HCT116 (cell line): Measurements from ENCODE around the gene BRSK2. TPM values are rescaled to one million over a fixed set of nuclear protein-coding genes. Genes with fewer than 3 reads are reported as not detected.

Source experiments
- ATAC-seq: fragments of 200-7000 bp; cut with Tn5 transposase; 2 replicates; pipeline ENCODE4 v1.9.1; 2020; ENCODE audit warnings: mild to moderate bottlenecking, moderate library complexity
- BruUV-seq: library from RNA; stranded (reverse); fragments of 400-500 nt; replicated peaks from 2 replicates; lab custom pipeline; 2021; lab: Mats Ljungman, UMichigan
- CTCF ChIA-PET: fragments of 300-600 bp; sonication (Branson Sonifier 250); formaldehyde crosslinking; loops from one replicate; lab custom pipeline; 2021; ENCODE audit warnings: antibody characterized with exemption; lab: Charles Lee
- POLR2A ChIA-PET: fragments of 300-600, 350-600 bp; sonication (Branson Sonifier 250); formaldehyde crosslinking; loops from one replicate; lab custom pipeline; 2021; ENCODE audit warnings: antibody characterized with exemption; lab: Charles Lee
- RAD21 ChIA-PET, 2 experiments: fragments of 300-600 bp; sonication (Branson Sonifier 250); formaldehyde crosslinking; loops; one replicate each; lab custom pipeline; 2023; ENCODE audit warnings: low total read pairs in 2 of 2; ENCODE audit not compliant: uncharacterized antibody in 2 of 2, unreplicated experiment in 2 of 2, low non-redundant PET in 1 of 2; lab: Charles Lee
- DNase-seq: peaks from one replicate; pipeline ENCODE4 v3.0.0-alpha.2; 2010; ENCODE audit warnings: low read depth, low spot score
- H2AFZ ChIP-seq: fragments of 200-600 bp; shearing (Covaris generic), sonication (generic); 2 replicates; pipeline ENCODE4 v1.6.1; 2017; ENCODE audit warnings: low read depth, mixed run types, mixed read lengths, antibody characterized with exemption, low read length; ENCODE audit not compliant: poor library complexity, severe bottlenecking
- H3K27ac ChIP-seq: 2 replicates; pipeline ENCODE4 v1.5.1; 2012; ENCODE audit warnings: low read depth, low read length
- H3K27me3 ChIP-seq: fragments of 200-600 bp; sonication (generic); 2 replicates; pipeline ENCODE4 v1.6.1; 2016; ENCODE audit warnings: mixed run types, low read length, mixed read lengths; ENCODE audit not compliant: insufficient read depth
- H3K36me3 ChIP-seq, 2 experiments: fragments of 200-500 bp in 1 of 2; fragments of 200-600 bp in 1 of 2; sonication (Bioruptor generic) in 1 of 2; sonication (generic) in 1 of 2; 2 replicates each; pipeline versions ENCODE4 v1.5.1 to v1.6.1; 2014 to 2016; ENCODE audit warnings: low read length in 2 of 2, inconsistent platforms in 1 of 2, mixed read lengths in 1 of 2, mixed run types in 1 of 2; ENCODE audit not compliant: insufficient read depth in 2 of 2, control insufficient read depth in 1 of 2
- H3K4me1 ChIP-seq, 2 experiments: fragments of 200-600 bp in 1 of 2; sonication (generic) in 1 of 2; 2 replicates each; pipeline versions ENCODE4 v1.5.1 to v1.6.1; 2012 to 2017; ENCODE audit warnings: low read length in 2 of 2, inconsistent platforms in 1 of 2, mild to moderate bottlenecking in 1 of 2, mixed read lengths in 1 of 2, mixed run types in 1 of 2, moderate library complexity in 1 of 2; ENCODE audit not compliant: insufficient read depth in 2 of 2, control insufficient read depth in 1 of 2
- H3K4me2 ChIP-seq: fragments of 200-600 bp; sonication (generic); 2 replicates; pipeline ENCODE4 v1.6.1; 2017; ENCODE audit warnings: mixed run types, low read length, mixed read lengths
- H3K4me3 ChIP-seq, 2 experiments: fragments of 200-600 bp in 1 of 2; sonication (generic) in 1 of 2; replicated peaks in 1 of 2; 2 replicates each; pipeline ENCODE4 v1.5.1; 2011 to 2016; ENCODE audit warnings: low read length in 2 of 2, control low read depth in 1 of 2, low read depth in 1 of 2, mild to moderate bottlenecking in 1 of 2, mixed read lengths in 1 of 2, mixed run types in 1 of 2
- H3K79me2 ChIP-seq: fragments of 200-600 bp; sonication (generic); 2 replicates; pipeline ENCODE4 v1.6.1; 2017; ENCODE audit warnings: mild to moderate bottlenecking, mixed run types, low read length, moderate library complexity, mixed read lengths; ENCODE audit not compliant: insufficient read depth
- H3K9ac ChIP-seq: fragments of 200-600 bp; sonication (generic); 2 replicates; pipeline ENCODE4 v1.6.1; 2016; ENCODE audit warnings: low read length, mixed read lengths
- H3K9me2 ChIP-seq: fragments of 200-600 bp; sonication (generic), shearing (Covaris generic); 2 replicates; pipeline ENCODE4 v1.6.1; 2017; ENCODE audit warnings: mixed run types, mild to moderate bottlenecking, moderate library complexity; ENCODE audit not compliant: insufficient read depth
- H3K9me3 ChIP-seq, 2 experiments: fragments of 200-500 bp in 1 of 2; fragments of 200-600 bp in 1 of 2; sonication (Bioruptor generic) in 1 of 2; sonication (generic) in 1 of 2; 2 replicates each; pipeline ENCODE4 v1.6.1; 2014 to 2017; ENCODE audit warnings: low read length in 2 of 2, mixed read lengths in 2 of 2, inconsistent platforms in 1 of 2, low read depth in 1 of 2, mild to moderate bottlenecking in 1 of 2, mixed run types in 1 of 2, moderate library complexity in 1 of 2; ENCODE audit not compliant: control insufficient read depth in 1 of 2, insufficient read depth in 1 of 2
- H4K20me1 ChIP-seq: fragments of 200-600 bp; sonication (generic), shearing (Covaris generic); 2 replicates; pipeline ENCODE4 v1.6.1; 2017; ENCODE audit warnings: mixed run types, mild to moderate bottlenecking, moderate library complexity; ENCODE audit not compliant: insufficient read depth
- CEBPB ChIP-seq: IDR thresholded peaks from 2 replicates; pipeline ENCODE4 v1.6.1; 2012; ENCODE audit warnings: low read depth
- EZH2 ChIP-seq: fragments of 200-600 bp; sonication (generic); IDR thresholded peaks from 2 replicates; pipeline ENCODE4 v1.6.1; 2017; ENCODE audit warnings: antibody characterized with exemption, mixed run types
- FOSL1 ChIP-seq: IDR thresholded peaks from 2 replicates; pipeline ENCODE4 v1.6.1; 2012; ENCODE audit warnings: low read depth
- JUND ChIP-seq: IDR thresholded peaks from 2 replicates; pipeline ENCODE4 v1.6.1; 2012
- POLR2A ChIP-seq: IDR thresholded peaks from 2 replicates; pipeline ENCODE4 v1.7.0; 2011; ENCODE audit warnings: borderline replicate concordance; ENCODE audit not compliant: insufficient read depth, insufficient read length; ENCODE audit errors: extremely low read depth
- POLR2AphosphoS5 ChIP-seq: IDR thresholded peaks from 2 replicates; pipeline ENCODE4 v1.6.1; 2011; ENCODE audit warnings: mild to moderate bottlenecking, low read depth, low read length, moderate library complexity
- SRF ChIP-seq: IDR thresholded peaks from 2 replicates; pipeline ENCODE4 v1.6.1; 2012; ENCODE audit warnings: low read depth
- ZFX ChIP-seq: fragments of 450-650 bp; IDR thresholded peaks from 2 replicates; pipeline ENCODE4 v1.6.1; 2017
- intact Hi-C: fragments of 100-400 bp; cut with micrococcal nuclease; formaldehyde crosslinking; loops from 2 replicates; pipeline ENCODE4 v1.10.0; 2022
- total RNA-seq: library from RNA; stranded (reverse); gene quantifications from one replicate; pipeline ENCODE4 v1.2.1, GENCODE V29; 2021; ENCODE audit not compliant: unreplicated experiment
- TF ChIP-seq, protein P1 (sequence below): IDR thresholded peaks from 2 replicates; pipeline ENCODE4 v1.6.1; 2011; ENCODE audit warnings: mild to moderate bottlenecking, low read length, moderate library complexity; ENCODE audit not compliant: insufficient replicate concordance; ENCODE audit errors: extremely low read depth

The BRSK2 gene
- total RNA-seq, 1 experiment from 2014 or later, result 14.0 TPM

DNA sequence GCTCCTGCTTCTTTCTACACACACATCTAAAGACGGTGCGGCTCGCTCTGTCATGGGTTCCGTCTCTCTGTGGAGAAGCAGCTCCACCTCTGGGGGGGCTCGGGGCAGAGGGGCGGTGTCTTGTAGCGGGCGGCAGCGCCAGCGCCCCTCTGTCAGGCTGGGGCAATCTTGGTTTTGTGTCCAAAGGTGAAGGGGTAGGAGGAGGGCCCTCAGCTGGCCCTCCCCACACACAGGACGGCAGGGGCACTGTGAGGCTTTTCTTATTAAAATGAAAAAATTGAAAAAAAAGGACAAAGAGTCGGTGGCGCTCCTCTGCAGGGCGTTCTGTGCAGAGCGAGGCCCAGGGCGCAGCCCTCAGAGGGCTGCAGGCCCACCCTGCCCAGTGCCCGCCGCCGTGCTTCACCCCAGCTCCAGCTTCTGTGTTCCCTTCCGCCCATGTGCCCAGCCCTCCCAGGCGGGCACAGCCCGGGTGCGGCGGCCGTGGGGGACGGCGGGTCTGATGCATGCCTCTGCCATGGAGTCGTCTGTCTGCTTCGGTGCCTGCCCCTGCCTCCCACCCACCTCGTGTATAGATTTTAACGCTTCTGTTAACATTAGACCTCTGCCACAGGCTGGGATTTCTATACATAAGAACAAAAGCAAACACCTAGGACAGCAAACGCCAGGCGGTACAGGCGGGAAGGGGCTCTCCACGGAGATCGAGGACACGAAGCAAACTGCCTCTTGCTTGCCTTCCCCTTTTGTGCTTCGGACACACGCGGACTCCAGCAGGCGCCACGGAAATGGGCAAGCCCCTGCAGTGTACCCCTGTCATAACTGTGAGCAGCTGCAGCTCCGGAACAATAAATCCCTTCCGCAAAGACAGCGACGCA, 72.3 kb downstream of the BRSK2 start:
- CTCF ChIA-PET, result interaction anchor here (0.7 kb wide), 1 partner anchor 319 kb away, joined by 3 read pairs; no protein-coding TSS in a partner anchor
- no peak for DNase-seq

DNA sequence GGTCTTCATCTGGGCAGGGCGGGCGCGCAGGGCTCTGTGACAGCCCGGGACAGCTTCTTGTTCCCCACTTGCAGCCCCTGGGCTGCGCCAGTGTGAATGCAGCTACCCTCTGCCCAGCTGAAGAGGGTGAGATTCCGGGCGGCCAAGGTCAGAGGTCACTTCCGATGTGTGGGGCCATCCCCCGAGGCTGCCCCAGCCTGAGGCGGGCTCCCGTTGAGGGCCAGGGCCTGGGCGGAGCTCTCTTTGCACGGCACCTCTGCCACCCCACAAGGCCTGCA, 72.9 kb downstream of the BRSK2 start:
- Histone ChIP-seq H3K27ac (no peak overlapping the region), H3K9ac (no peak overlapping the region), H3K79me2 (no peaks in the 10 kb centered on the region), H2AFZ (no peak overlapping the region), H3K4me2 (no peak overlapping the region), H3K4me3 (no peak overlapping the region), H4K20me1 (no peaks in the 10 kb centered on the region), H3K36me3 (no peaks in the 10 kb centered on the region), H3K27me3 (no peaks in the 10 kb centered on the region), H3K9me3 (no peaks in the 10 kb centered on the region), H3K9me2 (no peaks in the 10 kb centered on the region), H3K4me1 (peaks cover 3 to 7% of the 10 kb centered on the region in 2 experiments; a peak in 3 of 4 replicates)
- ChIA-PET RAD21 (no interaction called here), POLR2A (no interaction called here), CTCF (no interaction called here)
- no peak for TF ChIP-seq POLR2AphosphoS5
- no peak for TF ChIP-seq FOSL1
- TF ChIP-seq, protein P1, sequence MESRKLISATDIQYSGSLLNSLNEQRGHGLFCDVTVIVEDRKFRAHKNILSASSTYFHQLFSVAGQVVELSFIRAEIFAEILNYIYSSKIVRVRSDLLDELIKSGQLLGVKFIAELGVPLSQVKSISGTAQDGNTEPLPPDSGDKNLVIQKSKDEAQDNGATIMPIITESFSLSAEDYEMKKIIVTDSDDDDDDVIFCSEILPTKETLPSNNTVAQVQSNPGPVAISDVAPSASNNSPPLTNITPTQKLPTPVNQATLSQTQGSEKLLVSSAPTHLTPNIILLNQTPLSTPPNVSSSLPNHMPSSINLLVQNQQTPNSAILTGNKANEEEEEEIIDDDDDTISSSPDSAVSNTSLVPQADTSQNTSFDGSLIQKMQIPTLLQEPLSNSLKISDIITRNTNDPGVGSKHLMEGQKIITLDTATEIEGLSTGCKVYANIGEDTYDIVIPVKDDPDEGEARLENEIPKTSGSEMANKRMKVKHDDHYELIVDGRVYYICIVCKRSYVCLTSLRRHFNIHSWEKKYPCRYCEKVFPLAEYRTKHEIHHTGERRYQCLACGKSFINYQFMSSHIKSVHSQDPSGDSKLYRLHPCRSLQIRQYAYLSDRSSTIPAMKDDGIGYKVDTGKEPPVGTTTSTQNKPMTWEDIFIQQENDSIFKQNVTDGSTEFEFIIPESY, result no peak
- no peak for TF ChIP-seq CEBPB
- TF ChIP-seq ZFX, result no peak
- intact Hi-C loops, result no loop called here
- BruUV-seq, result no TSS peak
- ATAC-seq, result no peak
- no peak for DNase-seq

More for the DNA sequence above, 72.3 kb downstream of the BRSK2 start:
- H4K20me1 ChIP-seq, result no peaks in the 10 kb centered on the region
- H3K9me3 ChIP-seq, result no peaks in the 10 kb centered on the region
- RAD21 ChIA-PET, result no interaction called here
- TF ChIP-seq SRF (no peak), JUND (no peak), POLR2A (no peak), EZH2 (no peak)
- no peak overlapping the region for H3K27ac ChIP-seq
- H3K4me1 ChIP-seq, result peaks cover 3 to 7% of the 10 kb centered on the region in 2 experiments; a peak in 3 of 4 replicates
- POLR2A ChIA-PET, result no interaction called here
- no peak for ATAC-seq
- H3K4me2 ChIP-seq, result no peak overlapping the region
- H3K9ac ChIP-seq, result no peak overlapping the region
- no peaks in the 10 kb centered on the region for H3K27me3 ChIP-seq
- no peaks in the 10 kb centered on the region for H3K36me3 ChIP-seq
- no peaks in the 10 kb centered on the region for H3K79me2 ChIP-seq
- H3K9me2 ChIP-seq, result no peaks in the 10 kb centered on the region
- no TSS peak for BruUV-seq
- no peak overlapping the region for H3K4me3 ChIP-seq
- intact Hi-C loops, result no loop called here
- no peak overlapping the region for H2AFZ ChIP-seq
